ENCODE results near the gene CELF3. TPM values are rescaled to one million over a fixed set of nuclear protein-coding genes. Genes with fewer than 3 reads are reported as not detected.

CELF3 gene
- total and polyA plus RNA-seq, 9 of the 15 experiments (the other 6 are each of a cell fraction or from before 2014, with no cell fraction given), result not detected

- TF ChIP-seq HMGXB4 (CRISPR knock-in tag; IDR thresholded peaks at IDR 0.05), result no peak
- TF ChIP-seq, protein P1, sequence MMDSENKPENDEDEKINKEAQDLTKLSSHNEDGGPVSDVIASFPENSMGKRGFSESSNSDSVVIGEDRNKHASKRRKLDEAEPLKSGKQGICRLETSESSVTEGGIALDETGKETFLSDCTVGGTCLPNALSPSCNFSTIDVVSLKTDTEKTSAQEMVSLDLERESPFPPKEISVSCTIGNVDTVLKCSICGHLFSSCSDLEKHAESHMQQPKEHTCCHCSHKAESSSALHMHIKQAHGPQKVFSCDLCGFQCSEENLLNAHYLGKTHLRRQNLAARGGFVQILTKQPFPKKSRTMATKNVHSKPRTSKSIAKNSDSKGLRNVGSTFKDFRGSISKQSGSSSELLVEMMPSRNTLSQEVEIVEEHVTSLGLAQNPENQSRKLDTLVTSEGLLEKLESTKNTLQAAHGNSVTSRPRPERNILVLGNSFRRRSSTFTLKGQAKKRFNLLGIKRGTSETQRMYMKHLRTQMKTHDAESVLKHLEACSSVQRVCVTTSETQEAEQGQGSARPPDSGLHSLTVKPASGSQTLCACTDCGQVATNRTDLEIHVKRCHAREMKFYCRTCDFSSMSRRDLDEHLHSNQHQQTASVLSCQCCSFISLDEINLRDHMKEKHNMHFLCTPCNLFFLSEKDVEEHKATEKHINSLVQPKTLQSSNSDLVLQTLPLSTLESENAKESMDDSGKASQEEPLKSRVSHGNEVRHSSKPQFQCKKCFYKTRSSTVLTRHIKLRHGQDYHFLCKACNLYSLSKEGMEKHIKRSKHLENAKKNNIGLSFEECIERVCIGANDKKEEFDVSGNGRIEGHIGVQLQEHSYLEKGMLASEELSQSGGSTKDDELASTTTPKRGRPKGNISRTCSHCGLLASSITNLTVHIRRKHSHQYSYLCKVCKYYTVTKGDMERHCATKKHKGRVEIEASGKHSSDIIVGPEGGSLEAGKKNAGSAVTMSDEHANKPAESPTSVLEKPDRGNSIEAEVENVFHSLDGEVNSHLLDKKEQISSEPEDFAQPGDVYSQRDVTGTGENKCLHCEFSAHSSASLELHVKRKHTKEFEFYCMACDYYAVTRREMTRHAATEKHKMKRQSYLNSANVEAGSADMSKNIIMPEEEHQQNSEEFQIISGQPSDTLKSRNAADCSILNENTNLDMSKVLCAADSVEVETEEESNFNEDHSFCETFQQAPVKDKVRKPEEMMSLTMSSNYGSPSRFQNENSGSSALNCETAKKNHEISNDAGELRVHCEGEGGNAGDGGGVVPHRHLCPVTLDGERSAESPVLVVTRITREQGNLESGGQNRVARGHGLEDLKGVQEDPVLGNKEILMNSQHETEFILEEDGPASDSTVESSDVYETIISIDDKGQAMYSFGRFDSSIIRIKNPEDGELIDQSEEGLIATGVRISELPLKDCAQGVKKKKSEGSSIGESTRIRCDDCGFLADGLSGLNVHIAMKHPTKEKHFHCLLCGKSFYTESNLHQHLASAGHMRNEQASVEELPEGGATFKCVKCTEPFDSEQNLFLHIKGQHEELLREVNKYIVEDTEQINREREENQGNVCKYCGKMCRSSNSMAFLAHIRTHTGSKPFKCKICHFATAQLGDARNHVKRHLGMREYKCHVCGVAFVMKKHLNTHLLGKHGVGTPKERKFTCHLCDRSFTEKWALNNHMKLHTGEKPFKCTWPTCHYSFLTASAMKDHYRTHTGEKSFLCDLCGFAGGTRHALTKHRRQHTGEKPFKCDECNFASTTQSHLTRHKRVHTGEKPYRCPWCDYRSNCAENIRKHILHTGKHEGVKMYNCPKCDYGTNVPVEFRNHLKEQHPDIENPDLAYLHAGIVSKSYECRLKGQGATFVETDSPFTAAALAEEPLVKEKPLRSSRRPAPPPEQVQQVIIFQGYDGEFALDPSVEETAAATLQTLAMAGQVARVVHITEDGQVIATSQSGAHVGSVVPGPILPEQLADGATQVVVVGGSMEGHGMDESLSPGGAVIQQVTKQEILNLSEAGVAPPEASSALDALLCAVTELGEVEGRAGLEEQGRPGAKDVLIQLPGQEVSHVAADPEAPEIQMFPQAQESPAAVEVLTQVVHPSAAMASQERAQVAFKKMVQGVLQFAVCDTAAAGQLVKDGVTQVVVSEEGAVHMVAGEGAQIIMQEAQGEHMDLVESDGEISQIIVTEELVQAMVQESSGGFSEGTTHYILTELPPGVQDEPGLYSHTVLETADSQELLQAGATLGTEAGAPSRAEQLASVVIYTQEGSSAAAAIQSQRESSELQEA (IDR thresholded peaks at IDR 0.05; ENCODE audit: low read depth), result no peak
- no peak for TF ChIP-seq RBBP5 (IDR thresholded peaks at IDR 0.05; ENCODE audit: borderline replicate concordance, insufficient read depth, low read length, poor library complexity, severe bottlenecking)
- no peak for TF ChIP-seq ZNF12 (CRISPR knock-in tag; IDR thresholded peaks at IDR 0.05)
- TF ChIP-seq CAMTA2 (CRISPR knock-in tag; conservative IDR thresholded peaks at IDR 0.05), result no peak
These were observed 13.7 kb downstream of the CELF3 start (continued) for GRCh38 chr1:151702936-151703335.
